Progenitor cell of endocrine pancreas (in vitro differentiated cells): ENCODE results near the gene SERPINB8. TPM values are rescaled to one million over a fixed set of nuclear protein-coding genes. Genes with fewer than 3 reads are reported as not detected.
"Not testable (repeated sequence)": the region's sequence is repeated elsewhere in the genome, so short reads cannot be mapped to it uniquely, and the experiment has no call there.

ENCODE experiments used
- DNase-seq: peaks from one replicate; pipeline ENCODE4 v3.0.0; 2021; ENCODE audit warnings: low spot score; ENCODE audit not compliant: unreplicated experiment
- H3K27ac Mint-ChIP-seq: 2 replicates; pipeline ENCODE4 v1.8.0; 2021; ENCODE audit warnings: mild to moderate bottlenecking, moderate library complexity, mixed read lengths
- H3K27me3 Mint-ChIP-seq: 2 replicates; pipeline ENCODE4 v1.8.0; 2021; ENCODE audit warnings: mixed read lengths
- H3K36me3 Mint-ChIP-seq: 2 replicates; pipeline ENCODE4 v1.8.0; 2022; ENCODE audit warnings: mixed read lengths; ENCODE audit not compliant: insufficient read depth
- H3K4me1 Mint-ChIP-seq: 2 replicates; pipeline ENCODE4 v1.8.0; 2021; ENCODE audit warnings: low read depth, mixed read lengths
- H3K4me3 Mint-ChIP-seq: 2 replicates; pipeline ENCODE4 v1.8.0; 2021; ENCODE audit warnings: low read depth, mild to moderate bottlenecking, moderate library complexity, mixed read lengths
- H3K9me3 Mint-ChIP-seq: 2 replicates; pipeline ENCODE4 v1.8.0; 2021; ENCODE audit warnings: low read depth, mixed read lengths
- CTCF ChIP-seq: fragments of 200-600 bp; sonication (generic); IDR thresholded peaks from one replicate; pipeline ENCODE4 v1.5.0; 2021; ENCODE audit warnings: antibody characterized with exemption, mild to moderate bottlenecking; ENCODE audit not compliant: unreplicated experiment
- total RNA-seq: library from RNA; stranded (reverse); gene quantifications from 2 replicates; pipeline ENCODE4 v1.2.1, GENCODE V29; 2021

SERPINB8 gene
- total RNA-seq, 1 donor from 2014 or later: 3.1 TPM

GRCh38 chr18:63930773-63931354 lies 39.0 kb upstream of the SERPINB8 start:
- no peak for TF ChIP-seq CTCF
- H3K36me3 Mint-ChIP-seq: no peaks in the 10 kb centered on the region
- no peak for DNase-seq
- peaks cover 16% of the 10 kb centered on the region for H3K27me3 Mint-ChIP-seq
- no peaks in the 10 kb centered on the region for H3K9me3 Mint-ChIP-seq
- H3K4me3 Mint-ChIP-seq: no peak overlapping the region
- H3K27ac Mint-ChIP-seq: no peak overlapping the region
- H3K4me1 Mint-ChIP-seq: no peaks in the 10 kb centered on the region

DNA sequence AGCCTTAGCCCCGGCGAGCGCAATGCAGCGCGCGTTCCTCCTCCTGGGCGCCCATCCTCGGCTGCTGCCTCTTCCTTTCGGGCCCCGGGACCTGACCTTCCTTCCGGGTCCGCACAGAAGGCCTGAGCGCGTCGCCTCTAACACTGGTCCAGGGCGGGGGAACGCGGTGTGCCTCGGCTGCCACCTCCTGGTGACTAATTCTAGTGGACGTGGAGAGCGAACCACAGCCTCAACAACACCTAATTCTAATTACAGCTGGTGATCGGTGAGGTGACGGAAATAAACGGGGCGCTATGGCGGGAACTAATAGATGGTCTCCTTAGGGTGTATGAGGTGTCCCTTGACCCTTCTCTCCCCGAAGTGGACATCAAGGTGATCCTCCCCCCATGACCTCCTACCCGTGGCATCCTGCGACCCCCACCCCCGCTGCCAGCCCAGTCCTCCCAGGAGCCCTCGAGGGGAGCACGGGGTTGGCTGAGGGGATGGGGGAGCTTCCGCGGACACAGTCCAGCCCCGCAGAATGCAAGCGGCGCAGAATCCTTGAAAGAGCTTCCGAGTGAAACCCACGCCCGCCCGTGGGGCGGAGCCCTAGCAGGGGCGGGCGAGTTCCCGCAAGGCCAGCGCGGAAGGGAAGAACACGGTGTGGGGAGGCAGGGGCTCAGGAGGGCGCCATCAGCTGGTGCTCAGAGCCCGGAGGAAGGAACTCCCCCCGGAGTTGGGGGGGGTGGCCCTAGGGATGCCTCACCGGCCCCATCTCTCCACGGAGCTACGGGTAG lies 33.5 kb upstream of the SERPINB8 start:
- no peak overlapping the region for H3K27ac Mint-ChIP-seq
- peaks cover 15% of the 10 kb centered on the region for H3K27me3 Mint-ChIP-seq
- no peaks in the 10 kb centered on the region for H3K36me3 Mint-ChIP-seq
- peak; percentile 81 for TF ChIP-seq CTCF
- peak overlapping the region; percentile 68 for H3K4me3 Mint-ChIP-seq
- H3K9me3 Mint-ChIP-seq: no peaks in the 10 kb centered on the region
- no peaks in the 10 kb centered on the region for H3K4me1 Mint-ChIP-seq
- DNase-seq: peak; percentile 68

DNA sequence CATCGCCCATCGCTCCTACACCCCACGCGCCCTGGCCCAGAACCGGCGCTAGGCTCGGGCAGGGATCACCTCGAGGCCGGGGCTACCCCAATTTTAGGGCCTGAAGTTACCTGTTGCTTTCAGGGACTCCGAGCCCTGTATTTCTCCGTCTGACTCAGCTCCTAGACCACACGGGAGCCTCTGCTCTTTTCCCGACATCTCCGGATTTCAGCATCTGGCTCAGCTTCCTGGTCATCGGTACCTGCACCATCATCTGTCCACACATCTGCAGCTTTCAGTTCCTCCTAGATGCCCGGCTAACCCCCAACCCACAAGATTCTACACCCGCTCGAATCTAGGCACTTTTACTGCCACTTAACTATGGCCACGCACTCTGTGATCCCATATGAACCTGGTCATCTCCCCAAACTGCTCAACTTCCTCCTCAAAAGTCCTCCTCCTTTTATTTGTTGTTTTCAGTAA lies 32.9 kb upstream of the SERPINB8 start:
- Mint-ChIP-seq H3K27ac (no peak overlapping the region), H3K4me3 (no peak overlapping the region), H3K36me3 (no peaks in the 10 kb centered on the region), H3K4me1 (no peaks in the 10 kb centered on the region), H3K9me3 (no peaks in the 10 kb centered on the region), H3K27me3 (peaks cover 20% of the 10 kb centered on the region)
- no peak for DNase-seq
- no peak for TF ChIP-seq CTCF

DNA sequence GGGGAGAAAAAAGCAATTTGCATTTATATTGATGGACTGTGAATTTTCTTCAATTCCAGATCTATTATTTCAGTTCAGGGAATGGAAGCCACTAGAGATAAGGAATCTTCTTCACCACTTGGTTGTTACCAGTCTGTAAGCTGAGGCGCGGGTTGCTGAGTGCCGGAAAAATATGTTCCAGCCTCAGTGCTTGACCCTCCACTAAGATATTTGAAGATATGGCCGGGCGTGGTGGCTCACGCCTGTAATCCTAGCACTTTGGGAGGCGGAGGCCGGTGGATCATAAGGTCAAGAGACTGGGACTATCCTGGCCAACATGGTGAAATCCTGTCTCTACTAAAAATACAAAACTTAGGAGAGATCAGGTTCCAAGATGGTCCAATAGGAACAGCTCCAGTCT lies 29.9 kb upstream of the SERPINB8 start:
- no peaks in the 10 kb centered on the region for H3K4me1 Mint-ChIP-seq
- no peak for DNase-seq
- no peaks in the 10 kb centered on the region for H3K36me3 Mint-ChIP-seq
- H3K27me3 Mint-ChIP-seq: peaks cover 37% of the 10 kb centered on the region
- no peaks in the 10 kb centered on the region for H3K9me3 Mint-ChIP-seq
- no peak overlapping the region for H3K4me3 Mint-ChIP-seq
- no peak for TF ChIP-seq CTCF
- H3K27ac Mint-ChIP-seq: no peak overlapping the region

DNA sequence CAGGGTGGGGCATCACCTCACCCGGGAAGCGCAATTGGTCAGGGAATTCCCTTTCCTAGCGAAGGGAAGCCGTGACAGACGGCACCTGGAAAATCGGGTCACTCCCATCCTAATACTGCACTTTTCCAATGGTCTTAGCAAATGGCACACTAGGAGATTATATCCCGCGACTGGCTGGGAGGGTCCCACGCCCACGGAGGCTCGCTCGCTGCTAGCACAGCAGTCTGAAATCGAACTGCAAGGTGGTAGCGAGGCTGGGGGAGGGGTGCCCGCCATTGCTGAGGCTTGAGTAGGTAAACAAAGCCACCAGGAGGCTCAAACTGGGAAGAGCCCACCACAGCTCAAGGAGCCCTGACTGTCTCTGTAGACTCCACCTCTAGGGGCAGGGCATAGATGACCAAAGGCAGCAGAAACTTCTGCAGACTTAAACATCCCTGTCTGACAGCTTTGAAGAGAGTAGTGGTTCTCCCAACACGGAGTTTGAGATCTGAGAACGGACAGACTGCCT lies 29.3 kb upstream of the SERPINB8 start:
- H3K36me3 Mint-ChIP-seq, DNase-seq, H3K9me3 Mint-ChIP-seq, H3K4me3 Mint-ChIP-seq, H3K27ac Mint-ChIP-seq, H3K4me1 Mint-ChIP-seq: not testable (repeated sequence)
- H3K27me3 Mint-ChIP-seq: peaks cover 34% of the 10 kb centered on the region
